NB4 (cell line): ENCODE data around the gene ABCC4.

Experiments used
- CTCF ChIP-seq: IDR thresholded peaks from one replicate; pipeline ENCODE4 v1.5.1; 2012; ENCODE audit warnings: low read depth, low read length
- MYC ChIP-seq: IDR thresholded peaks from 2 replicates; pipeline ENCODE4 v1.6.1; 2011; ENCODE audit warnings: low read depth, low read length
- POLR2A ChIP-seq: IDR thresholded peaks from 2 replicates; pipeline ENCODE4 v1.6.1; 2011; ENCODE audit warnings: mild to moderate bottlenecking; ENCODE audit not compliant: insufficient read length; ENCODE audit errors: extremely low read depth

DNA sequence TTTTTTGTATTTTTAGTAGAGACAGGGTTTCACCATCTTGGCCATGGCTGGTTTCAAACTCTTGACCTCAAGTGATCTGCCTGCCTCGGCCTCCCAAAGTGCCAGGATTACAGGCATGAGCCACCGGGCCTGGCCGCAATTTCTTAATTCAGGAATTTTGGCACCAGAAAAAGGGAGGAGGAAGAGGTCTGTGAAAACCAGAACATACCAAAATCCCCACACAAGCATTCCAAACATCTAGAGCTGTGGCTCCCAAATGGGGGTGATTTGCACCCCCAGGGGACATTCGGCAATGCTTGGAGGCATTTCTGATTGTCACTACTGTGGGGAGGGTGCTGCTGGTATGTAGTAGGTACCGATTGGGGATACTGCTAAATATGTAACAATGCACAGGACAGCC, 40.2 kb upstream of the ABCC4 start:
- TF ChIP-seq CTCF = no peak
- TF ChIP-seq POLR2A = no peak
- no peak for TF ChIP-seq MYC
